Heart left ventricle (tissue), 13 donors: ENCODE measurements around the gene CACNB2.

Experiments used
- CTCF ChIP-seq, 12 donors: fragments of 200-600 bp; sonication (generic) in 4 of 12; IDR thresholded peaks; one replicate each; pipeline versions ENCODE4 v1.5.0 to v1.8.0; 2018 to 2022; ENCODE audit warnings: antibody characterized with exemption in 12 of 12, mild to moderate bottlenecking in 5 of 12
- POLR2A ChIP-seq, 2 donors: fragments of 450-650 bp; IDR thresholded peaks; one replicate each; pipeline ENCODE4 v1.6.1; 2017; ENCODE audit warnings: antibody characterized with exemption in 2 of 2, mild to moderate bottlenecking in 2 of 2, moderate library complexity in 2 of 2
- donor health status: ischemic (EF 13 %, LVEDD 7.1; RV severe dilation, severe dysfunction).
- donor health status: DM: no; HTN: yes; CAD: no.
- donor health status: DM: no; HTN: no; CAD: no.
- donor health status: ischemic (EF 25% LVEDD 6.9; RV normal size, moderate dysfunction).
- donor health status: ischemic (EF 25% LVEDD 5.7; RV mildly dilated, moderate dysfunction).
- donor health status: ischemic (EF 35%, LVEDD 5.7; RV mildly dilated, moderate dysfunction).
- donor health status: nonischemic (EF 11% LVEDD 7.7; RV severe dilation, severe dysfunction).
- donor health status: DM: yes; HTN: yes; CAD: no.
- donor health status: PGD.
- donor health status: ischemic (EF 29% LVEDD 5.4; RV normal size, mild dysfunction).
- donor health status: nonischemic (EF 23%, LVEDD 6.1; RV moderate dilation, normal function).

GRCh38 chr10:18157881-18158280 is 17.7 kb downstream of the CACNB2 start:
- TF ChIP-seq CTCF (IDR thresholded peaks at IDR 0.05) (no peak), POLR2A (IDR thresholded peaks at IDR 0.05) (no peak)
